ENCODE measurements around the gene ENPP6.
A peak's percentile ranks its signal among the peaks of the same experiment; 100 is the strongest.

The ENPP6 gene

GRCh38 chr4:184190711-184191110, 27.0 kb downstream of the ENPP6 start:
- no peak for DNase-seq (ENCODE audit: low spot score)

GRCh38 chr4:184189966-184190365, 27.7 kb downstream of the ENPP6 start:
- no peak for DNase-seq (ENCODE audit: low spot score)

GRCh38 chr4:184188443-184189400, 29.0 kb downstream of the ENPP6 start:
- DNase-seq (ENCODE audit: low spot score): no peak

DNA sequence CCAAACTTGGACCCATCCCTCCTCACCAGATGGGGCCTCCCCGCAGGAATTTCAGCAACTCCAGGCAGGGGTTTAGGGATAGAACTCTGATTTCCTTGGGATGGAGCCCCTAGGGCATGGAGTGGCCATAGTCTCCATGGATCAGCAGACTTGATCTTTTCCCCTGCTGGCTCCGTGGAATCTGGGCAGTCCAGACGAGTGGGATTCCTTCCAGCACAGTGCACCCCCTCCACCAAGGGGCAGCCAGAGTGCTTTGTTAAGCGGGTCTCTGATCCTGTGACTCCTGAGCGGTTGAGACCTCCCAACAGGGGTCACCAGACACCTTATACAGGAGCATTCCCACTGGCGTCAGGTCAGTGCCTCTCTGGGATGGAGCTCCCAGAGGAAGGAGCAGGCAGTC, 40.4 kb downstream of the ENPP6 start:
- no peak for DNase-seq (ENCODE audit: low spot score)

GRCh38 chr4:184174571-184175488, 42.8 kb downstream of the ENPP6 start:
- no peak for DNase-seq (ENCODE audit: low spot score)

- no peak for DNase-seq (ENCODE audit: low spot score)
These were observed 46.7 kb downstream of the ENPP6 start for GRCh38 chr4:184171011-184171410.

GRCh38 chr4:184169225-184169867, 48.3 kb downstream of the ENPP6 start:
- no peak for DNase-seq (ENCODE audit: low spot score)

DNA sequence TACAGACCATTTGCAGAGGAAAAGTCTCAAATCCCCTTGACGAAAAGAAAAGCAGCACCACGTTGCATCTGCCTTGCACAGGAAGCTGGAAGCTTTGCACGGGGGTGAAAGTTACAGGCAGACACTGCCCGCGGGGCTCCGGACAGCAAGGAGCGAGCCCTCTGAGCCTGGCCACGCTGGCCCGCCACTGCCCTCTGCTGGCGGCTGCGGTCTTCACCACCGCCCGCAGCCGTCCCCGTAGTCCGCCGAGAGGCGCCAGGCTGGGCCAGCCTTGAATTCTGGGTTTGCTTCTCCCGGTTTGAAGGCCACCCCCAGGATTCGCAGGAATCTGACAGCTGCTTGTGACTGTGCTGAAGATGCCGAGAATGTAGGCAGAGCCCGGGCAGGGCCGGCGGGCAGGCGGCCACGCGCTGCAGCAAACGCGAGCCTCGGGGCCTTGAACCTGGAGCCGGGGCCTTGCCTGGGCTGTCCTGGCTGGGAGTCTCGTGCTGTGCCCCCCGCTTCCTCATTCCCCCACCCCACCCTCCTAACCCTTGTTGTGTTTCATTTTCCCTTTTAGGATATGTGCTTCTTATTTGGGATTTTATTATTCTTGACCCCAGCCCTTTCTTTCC, 49.2 kb downstream of the ENPP6 start:
- DNase-seq (ENCODE audit: low spot score): peak; percentile 65

DNA sequence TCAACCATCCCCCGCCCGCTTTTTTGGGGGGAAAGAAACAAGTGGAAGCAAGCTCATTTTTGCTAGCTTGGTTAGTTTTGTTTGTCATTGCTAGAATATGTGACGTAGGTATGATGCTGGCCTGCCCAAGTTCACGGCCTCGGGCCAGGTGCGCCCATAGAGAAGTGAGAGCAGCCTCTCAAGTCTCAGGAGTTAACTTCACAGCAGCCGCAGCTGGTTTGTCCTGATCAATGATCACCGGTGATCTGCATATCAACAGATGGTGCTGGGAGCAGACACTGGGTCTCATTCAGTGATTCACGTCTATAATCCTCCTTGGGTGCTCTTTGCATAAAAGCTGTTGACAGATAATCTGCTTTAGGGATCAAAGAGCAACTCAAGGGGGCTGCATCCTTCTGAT, 50.1 kb downstream of the ENPP6 start:
- DNase-seq (ENCODE audit: low spot score): no peak

DNA sequence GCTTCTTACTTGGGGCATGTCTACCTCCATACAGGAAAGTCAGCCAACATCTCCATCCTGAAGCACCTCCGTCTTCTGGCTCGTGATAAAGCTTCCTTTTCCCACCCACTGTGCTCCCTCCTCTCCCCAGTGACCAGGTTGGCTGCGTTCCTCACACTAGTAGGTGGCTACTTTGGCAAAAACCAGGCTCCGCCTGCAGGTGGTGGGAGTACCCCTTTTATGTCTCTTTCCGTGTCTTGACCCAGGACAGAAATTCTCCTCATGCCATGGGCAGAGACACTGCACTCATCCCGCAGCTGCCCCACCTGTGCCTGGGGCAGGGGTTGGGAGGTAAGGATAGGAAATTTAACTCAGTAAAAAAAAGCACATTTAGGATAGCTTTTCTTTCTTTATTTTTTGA, 50.9 kb downstream of the ENPP6 start:
- DNase-seq (ENCODE audit: low spot score): no peak

GRCh38 chr4:184165291-184165690, 52.4 kb downstream of the ENPP6 start:
- DNase-seq (ENCODE audit: low spot score): no peak

DNA sequence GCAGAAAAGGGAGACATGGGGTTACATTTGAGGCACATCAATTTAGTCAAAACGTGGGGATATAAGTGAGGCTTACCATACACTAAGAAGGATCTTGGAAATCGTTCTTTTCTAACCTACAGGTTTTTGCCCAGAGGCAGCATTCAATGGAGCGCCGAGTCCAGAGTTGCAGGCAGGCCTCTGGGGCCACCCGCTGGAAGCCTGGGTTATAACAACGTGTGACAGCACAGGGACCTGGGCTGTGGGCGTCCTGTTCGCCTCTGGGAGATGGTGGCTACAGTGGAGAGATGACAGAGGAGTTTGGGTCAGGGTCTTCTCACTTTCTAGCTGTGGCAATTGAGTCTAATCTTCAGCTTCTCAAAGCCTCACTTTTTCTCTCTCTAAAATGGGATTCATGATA, 53.9 kb downstream of the ENPP6 start:
- DNase-seq (ENCODE audit: low spot score): peak; percentile 42

DNA sequence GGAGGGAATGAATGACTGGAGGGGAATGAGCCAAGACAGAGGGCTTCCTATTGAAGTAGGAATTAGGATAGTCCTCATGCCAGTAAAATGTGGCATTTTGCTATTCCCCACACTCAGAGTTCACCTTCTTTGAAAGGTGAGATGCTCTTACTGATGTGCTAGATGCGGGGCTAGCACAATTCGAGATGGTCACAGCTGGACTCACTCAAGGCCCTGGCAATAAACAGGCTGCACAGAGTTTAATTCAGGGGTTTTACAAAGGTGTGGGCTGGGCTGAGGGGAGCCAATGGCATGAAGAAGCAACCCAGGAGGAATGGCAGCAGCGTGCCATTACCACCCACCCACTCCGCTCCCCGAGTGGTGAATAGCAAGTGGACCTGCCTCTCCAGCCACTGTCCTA, 55.1 kb downstream of the ENPP6 start:
- DNase-seq (ENCODE audit: low spot score): no peak

GRCh38 chr4:184157322-184157721, 60.4 kb downstream of the ENPP6 start:
- no peak for DNase-seq (ENCODE audit: low spot score)

- no peak for DNase-seq (ENCODE audit: low spot score)
These were observed 61.3 kb downstream of the ENPP6 start for GRCh38 chr4:184156163-184156920.

- no peak for DNase-seq (ENCODE audit: low spot score)
These were observed 63.5 kb downstream of the ENPP6 start for GRCh38 chr4:184154199-184154598.

- DNase-seq (ENCODE audit: low spot score): no peak
These were observed 63.9 kb downstream of the ENPP6 start for GRCh38 chr4:184153781-184154180.

GRCh38 chr4:184151988-184152485, 65.6 kb downstream of the ENPP6 start:
- no peak for DNase-seq (ENCODE audit: low spot score)

- no peak for DNase-seq (ENCODE audit: low spot score)
These were observed 67.4 kb downstream of the ENPP6 start for GRCh38 chr4:184150102-184150839.

All from kidney capillary endothelial cell (primary cell).